Smooth muscle cell (in vitro differentiated cells): ENCODE measurements around the gene ZSCAN10. TPM values are rescaled to one million over a fixed set of nuclear protein-coding genes. Genes with fewer than 3 reads are reported as not detected.

Experiments
- DNase-seq: peaks from one replicate; lab custom pipeline; 2025; ENCODE audit not compliant: unreplicated experiment; lab: John Stamatoyannopoulos, UW
- H2AFZ ChIP-seq: fragments of 200-600 bp; sonication (generic); 2 replicates; pipeline ENCODE4 v1.6.0; 2016; ENCODE audit warnings: antibody characterized with exemption, low read depth, mild to moderate bottlenecking
- H3F3A ChIP-seq: fragments of 200-600 bp; sonication (generic); 2 replicates; pipeline ENCODE4 v1.6.0; 2017; ENCODE audit warnings: antibody characterized with exemption, low read depth
- H3K27ac ChIP-seq: fragments of 200-600 bp; sonication (generic); 2 replicates; pipeline ENCODE4 v1.5.1; 2016; ENCODE audit warnings: low read depth, mild to moderate bottlenecking
- H3K27me3 ChIP-seq: fragments of 200-600 bp; sonication (generic); 2 replicates; pipeline ENCODE4 v1.6.1; 2016; ENCODE audit warnings: low read depth, mild to moderate bottlenecking
- H3K36me3 ChIP-seq: fragments of 200-600 bp; sonication (generic); 2 replicates; pipeline ENCODE4 v1.5.1; 2016; ENCODE audit warnings: low read depth
- H3K4me1 ChIP-seq: fragments of 200-600 bp; sonication (generic); 2 replicates; pipeline ENCODE4 v1.5.1; 2016; ENCODE audit warnings: low read depth
- H3K4me2 ChIP-seq: fragments of 200-600 bp; sonication (generic); 2 replicates; pipeline ENCODE4 v1.6.0; 2016; ENCODE audit warnings: mild to moderate bottlenecking
- H3K4me3 ChIP-seq: fragments of 200-600 bp; sonication (generic); 2 replicates; pipeline ENCODE4 v1.5.1; 2016; ENCODE audit warnings: mild to moderate bottlenecking
- H3K79me2 ChIP-seq: fragments of 200-600 bp; sonication (generic); 2 replicates; pipeline ENCODE4 v1.6.0; 2016; ENCODE audit warnings: low read depth, mild to moderate bottlenecking
- H3K9ac ChIP-seq: fragments of 200-600 bp; sonication (generic); 2 replicates; pipeline ENCODE4 v1.6.0; 2016; ENCODE audit warnings: low read depth
- H3K9me3 ChIP-seq: fragments of 200-600 bp; sonication (generic); replicated peaks from 2 replicates; pipeline ENCODE4 v1.5.1; 2016; ENCODE audit warnings: low read depth
- H4K20me1 ChIP-seq: fragments of 200-600 bp; sonication (generic); 2 replicates; pipeline ENCODE4 v1.6.0; 2016; ENCODE audit warnings: low read depth
- WGBS: methylation state at CpG from one replicate; pipeline ENCODE4 v1.1.7; 2016; ENCODE audit warnings: low lambda C conversion rate; 5-methylcytosine and 5-hydroxymethylcytosine counted together
- polyA plus RNA-seq: library from polyadenylated mRNA; unstranded; fragments of >200 nt; fragmentation: Nextera tagmentation; extraction: Ambion mirVana; gene quantifications from 2 replicates; pipeline ENCODE4 v1.2.1, GENCODE V29; 2016
- small RNA-seq: library from RNA; depleted of rRNA; stranded (forward); fragments of <200 nt; gene quantifications from one replicate; pipeline ENCODE3, GENCODE V24; 2014
- total RNA-seq: library from RNA; depleted of rRNA; stranded (reverse); fragments of >200 nt; gene quantifications from 2 replicates; pipeline ENCODE4 v1.2.3, GENCODE V29; 2014
- TF ChIP-seq, protein P1 (sequence below): fragments of 200-600 bp; sonication (generic); IDR thresholded peaks from 2 replicates; pipeline ENCODE4 v1.5.1; 2017; ENCODE audit warnings: borderline replicate concordance, mild to moderate bottlenecking, antibody characterized with exemption; ENCODE audit not compliant: insufficient read depth, poor library complexity, severe bottlenecking

ZSCAN10 gene
- total and polyA plus RNA-seq, 2 experiments from 2014 or later = not detected

DNA sequence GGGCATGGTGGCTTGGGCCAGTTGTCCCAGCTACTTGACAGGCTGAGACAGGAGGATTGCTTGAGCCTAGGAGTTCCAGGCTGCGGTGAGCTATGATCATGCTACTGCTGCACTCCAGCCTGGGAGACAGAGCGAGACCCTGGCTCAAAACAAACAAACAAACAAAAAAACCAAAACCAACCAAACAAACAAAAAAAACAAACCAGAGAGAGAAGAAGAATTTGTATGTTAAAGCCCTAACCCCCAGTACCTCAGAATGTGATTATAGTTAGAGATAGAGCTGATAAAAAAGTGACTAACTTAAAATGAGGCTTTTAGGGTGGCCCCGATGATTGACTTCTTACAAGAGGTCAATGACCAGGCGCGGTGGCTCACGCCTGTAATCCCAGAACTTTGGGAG is 54.4 kb downstream of the ZSCAN10 start:
- DNase-seq = no peak
- Histone ChIP-seq H4K20me1 (no peaks in the 10 kb centered on the region), H3K27ac (no peak overlapping the region), H3K9me3 (no peaks in the 10 kb centered on the region), H3K4me1 (peaks cover 11% of the 10 kb centered on the region), H3K79me2 (no peaks in the 10 kb centered on the region), H3K27me3 (peaks cover 74% of the 10 kb centered on the region), H3K36me3 (no peaks in the 10 kb centered on the region), H3F3A (no peaks in the 10 kb centered on the region), H2AFZ (no peak overlapping the region), H3K4me2 (peak overlapping the region; percentile 93), H3K4me3 (peak overlapping the region; percentile 54), H3K9ac (no peak overlapping the region)
- TF ChIP-seq, protein P1, sequence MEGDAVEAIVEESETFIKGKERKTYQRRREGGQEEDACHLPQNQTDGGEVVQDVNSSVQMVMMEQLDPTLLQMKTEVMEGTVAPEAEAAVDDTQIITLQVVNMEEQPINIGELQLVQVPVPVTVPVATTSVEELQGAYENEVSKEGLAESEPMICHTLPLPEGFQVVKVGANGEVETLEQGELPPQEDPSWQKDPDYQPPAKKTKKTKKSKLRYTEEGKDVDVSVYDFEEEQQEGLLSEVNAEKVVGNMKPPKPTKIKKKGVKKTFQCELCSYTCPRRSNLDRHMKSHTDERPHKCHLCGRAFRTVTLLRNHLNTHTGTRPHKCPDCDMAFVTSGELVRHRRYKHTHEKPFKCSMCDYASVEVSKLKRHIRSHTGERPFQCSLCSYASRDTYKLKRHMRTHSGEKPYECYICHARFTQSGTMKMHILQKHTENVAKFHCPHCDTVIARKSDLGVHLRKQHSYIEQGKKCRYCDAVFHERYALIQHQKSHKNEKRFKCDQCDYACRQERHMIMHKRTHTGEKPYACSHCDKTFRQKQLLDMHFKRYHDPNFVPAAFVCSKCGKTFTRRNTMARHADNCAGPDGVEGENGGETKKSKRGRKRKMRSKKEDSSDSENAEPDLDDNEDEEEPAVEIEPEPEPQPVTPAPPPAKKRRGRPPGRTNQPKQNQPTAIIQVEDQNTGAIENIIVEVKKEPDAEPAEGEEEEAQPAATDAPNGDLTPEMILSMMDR = no peak
- 84% methylated on average over 6 of the region's 6 CpGs for WGBS

DNA sequence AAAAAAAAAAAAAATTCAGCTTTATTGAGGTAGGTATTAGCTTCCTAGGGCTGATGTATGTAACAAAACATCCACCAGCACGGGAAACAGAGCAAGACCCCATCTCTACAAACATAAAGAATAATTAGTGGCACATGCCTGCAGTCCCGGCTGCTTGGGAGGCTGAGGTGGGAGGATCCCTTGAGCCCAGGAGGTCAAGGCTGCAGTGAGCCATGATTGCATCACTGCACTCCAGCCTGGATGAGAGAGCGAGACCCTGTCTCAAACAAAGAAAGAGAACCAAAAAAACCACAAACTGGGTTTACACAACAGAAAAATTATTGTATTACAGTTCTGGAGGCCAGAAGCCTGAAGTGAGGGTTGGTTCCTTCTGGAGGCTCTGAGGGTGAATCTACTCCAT is 56.7 kb downstream of the ZSCAN10 start:
- H4K20me1 ChIP-seq = no peaks in the 10 kb centered on the region
- H3K36me3 ChIP-seq = no peaks in the 10 kb centered on the region
- no peak overlapping the region for H3K4me2 ChIP-seq
- H3K4me1 ChIP-seq = peaks cover 11% of the 10 kb centered on the region
- TF ChIP-seq, protein P1 = no peak
- no peaks in the 10 kb centered on the region for H3K9me3 ChIP-seq
- no peaks in the 10 kb centered on the region for H3K79me2 ChIP-seq
- no peak overlapping the region for H2AFZ ChIP-seq
- WGBS = 94% methylated on average over 3 of the region's 3 CpGs
- no peak overlapping the region for H3K27ac ChIP-seq
- no peak for DNase-seq
- peaks cover 63% of the 10 kb centered on the region for H3K27me3 ChIP-seq
- no peak overlapping the region for H3K4me3 ChIP-seq
- H3K9ac ChIP-seq = no peak overlapping the region
- no peaks in the 10 kb centered on the region for H3F3A ChIP-seq

DNA sequence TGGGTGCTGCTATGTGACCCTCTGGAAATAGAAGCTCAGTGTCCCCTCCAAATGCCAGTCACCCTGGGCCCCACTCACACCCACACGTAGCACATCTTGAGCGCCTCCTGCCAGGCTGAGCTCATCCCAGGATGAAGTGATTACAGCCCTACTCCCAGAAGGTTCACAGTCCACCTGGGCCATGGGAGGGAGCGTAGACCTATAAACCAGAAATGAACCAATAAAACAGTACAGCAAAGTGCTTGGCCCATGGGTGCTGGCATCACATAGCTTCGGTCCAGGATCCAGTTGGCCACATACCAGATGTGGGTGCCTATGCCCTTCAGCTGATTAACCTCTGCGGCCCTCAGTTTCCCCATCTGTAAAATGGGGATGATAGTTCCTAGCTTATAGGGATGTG is 60.2 kb downstream of the ZSCAN10 start:
- TF ChIP-seq, protein P1 = no peak
- H3K27me3 ChIP-seq = peaks cover 63% of the 10 kb centered on the region
- H3K36me3 ChIP-seq = no peaks in the 10 kb centered on the region
- H3K79me2 ChIP-seq = no peaks in the 10 kb centered on the region
- DNase-seq = no peak
- no peak overlapping the region for H3K4me2 ChIP-seq
- H3F3A ChIP-seq = no peaks in the 10 kb centered on the region
- no peak overlapping the region for H2AFZ ChIP-seq
- H4K20me1 ChIP-seq = no peaks in the 10 kb centered on the region
- no peak overlapping the region for H3K9ac ChIP-seq
- H3K9me3 ChIP-seq = no peaks in the 10 kb centered on the region
- no peak overlapping the region for H3K27ac ChIP-seq
- no peak overlapping the region for H3K4me3 ChIP-seq
- H3K4me1 ChIP-seq = no peaks in the 10 kb centered on the region
- 90% methylated on average over 5 of the region's 5 CpGs for WGBS

Small RNAs within 50 kb of the gene (small RNA-seq; reads per million reads assigned to genes)
- not detected for gene RNU1-22P

Other genes starting within 250 kb of the ZSCAN10 start
- 2.2 TPM in 1 of 2 replicates, not detected in the other for gene PRSS22, start 241.1 kb downstream of the ZSCAN10 start, total RNA-seq
- gene PRSS22, start 241.1 kb downstream of the ZSCAN10 start, polyA plus RNA-seq = 0.79 and 3.7 TPM in 2 replicates
- 31.7 and 44.6 TPM in 2 replicates for gene FLYWCH2, start 216.1 kb downstream of the ZSCAN10 start, total RNA-seq
- 49.3 and 52.7 TPM in 2 replicates for gene FLYWCH2, start 216.1 kb downstream of the ZSCAN10 start, polyA plus RNA-seq
- 13.5 and 26.1 TPM in 2 replicates for gene FLYWCH1, start 187.4 kb downstream of the ZSCAN10 start, total RNA-seq
- 26.0 and 26.4 TPM in 2 replicates for gene FLYWCH1, start 187.4 kb downstream of the ZSCAN10 start, polyA plus RNA-seq
- gene KREMEN2, start 135.0 kb downstream of the ZSCAN10 start, total RNA-seq = 0.27 and 1.3 TPM in 2 replicates
- gene KREMEN2, start 135.0 kb downstream of the ZSCAN10 start, polyA plus RNA-seq = 2.0 TPM in 2 replicates
- 4.6 and 4.8 TPM in 2 replicates for gene PAQR4, start 129.9 kb downstream of the ZSCAN10 start, total RNA-seq
- 7.9 and 9.3 TPM in 2 replicates for gene PAQR4, start 129.9 kb downstream of the ZSCAN10 start, polyA plus RNA-seq
- 10.4 and 13.8 TPM in 2 replicates for gene PKMYT1, start 118.8 kb downstream of the ZSCAN10 start, total RNA-seq
- 28.9 and 32.6 TPM in 2 replicates for gene PKMYT1, start 118.8 kb downstream of the ZSCAN10 start, polyA plus RNA-seq
- 1.3 and 1.8 TPM in 2 replicates for gene CLDN9, start 86.4 kb downstream of the ZSCAN10 start, total RNA-seq
- gene CLDN9, start 86.4 kb downstream of the ZSCAN10 start, polyA plus RNA-seq = 0.81 and 4.5 TPM in 2 replicates
- 97.0 and 113 TPM in 2 replicates for gene CLDN6, start 81.1 kb downstream of the ZSCAN10 start, total RNA-seq
- 55.4 and 365 TPM in 2 replicates for gene CLDN6, start 81.1 kb downstream of the ZSCAN10 start, polyA plus RNA-seq
- 192 and 219 TPM in 2 replicates for gene TNFRSF12A, start 78.9 kb downstream of the ZSCAN10 start, total RNA-seq
- gene TNFRSF12A, start 78.9 kb downstream of the ZSCAN10 start, polyA plus RNA-seq = 386 and 512 TPM in 2 replicates
- gene HCFC1R1, start 75.4 kb downstream of the ZSCAN10 start, total RNA-seq = 63.3 and 73.5 TPM in 2 replicates
- 337 and 367 TPM in 2 replicates for gene HCFC1R1, start 75.4 kb downstream of the ZSCAN10 start, polyA plus RNA-seq
- gene THOC6, start 75.3 kb downstream of the ZSCAN10 start, total RNA-seq = 24.1 and 28.9 TPM in 2 replicates
- gene THOC6, start 75.3 kb downstream of the ZSCAN10 start, polyA plus RNA-seq = 59.4 and 83.9 TPM in 2 replicates
- 0.49 and 1.5 TPM in 2 replicates for gene BICDL2, start 62.4 kb downstream of the ZSCAN10 start, total RNA-seq
- 0.86 and 7.9 TPM in 2 replicates for gene BICDL2, start 62.4 kb downstream of the ZSCAN10 start, polyA plus RNA-seq
- gene MMP25, start 52.7 kb downstream of the ZSCAN10 start, total RNA-seq = 0.36 and 0.90 TPM in 2 replicates
- 1.3 and 3.5 TPM in 2 replicates for gene MMP25, start 52.7 kb downstream of the ZSCAN10 start, polyA plus RNA-seq
- gene IL32, start 33.7 kb downstream of the ZSCAN10 start, total RNA-seq = 25.1 and 26.3 TPM in 2 replicates
- 27.7 and 35.0 TPM in 2 replicates for gene IL32, start 33.7 kb downstream of the ZSCAN10 start, polyA plus RNA-seq
- 7.2 and 7.9 TPM in 2 replicates for gene ZNF205, start 13.3 kb upstream of the ZSCAN10 start, total RNA-seq
- 11.9 and 12.8 TPM in 2 replicates for gene ZNF205, start 13.3 kb upstream of the ZSCAN10 start, polyA plus RNA-seq
- 4.4 and 9.2 TPM in 2 replicates for gene ZNF213, start 35.7 kb upstream of the ZSCAN10 start, total RNA-seq
- gene ZNF213, start 35.7 kb upstream of the ZSCAN10 start, polyA plus RNA-seq = 8.3 and 9.6 TPM in 2 replicates
- gene OR1F1, start 88.9 kb upstream of the ZSCAN10 start, total RNA-seq = not detected in 2 replicates
- not detected in 2 replicates for gene OR1F1, start 88.9 kb upstream of the ZSCAN10 start, polyA plus RNA-seq
- gene ZNF200, start 135.9 kb upstream of the ZSCAN10 start, total RNA-seq = 7.7 and 8.7 TPM in 2 replicates
- 6.1 and 7.0 TPM in 2 replicates for gene ZNF200, start 135.9 kb upstream of the ZSCAN10 start, polyA plus RNA-seq
- 0.72 TPM in 1 of 2 replicates, not detected in the other for gene MEFV, start 157.3 kb upstream of the ZSCAN10 start, total RNA-seq
- gene MEFV, start 157.3 kb upstream of the ZSCAN10 start, polyA plus RNA-seq = not detected in 2 replicates
- 17.6 and 32.2 TPM in 2 replicates for gene ZNF263, start 184.2 kb upstream of the ZSCAN10 start, total RNA-seq
- gene ZNF263, start 184.2 kb upstream of the ZSCAN10 start, polyA plus RNA-seq = 27.4 and 29.0 TPM in 2 replicates
- gene TIGD7, start 206.1 kb upstream of the ZSCAN10 start, total RNA-seq = 5.0 and 7.4 TPM in 2 replicates
- 1.7 and 3.6 TPM in 2 replicates for gene TIGD7, start 206.1 kb upstream of the ZSCAN10 start, polyA plus RNA-seq
- gene ZNF75A, start 206.2 kb upstream of the ZSCAN10 start, total RNA-seq = 18.6 and 24.8 TPM in 2 replicates
- gene ZNF75A, start 206.2 kb upstream of the ZSCAN10 start, polyA plus RNA-seq = 13.5 and 13.7 TPM in 2 replicates